GM12878 (cell line): ENCODE data around the gene HMX2. TPM values are rescaled to one million over a fixed set of nuclear protein-coding genes. Genes with fewer than 3 reads are reported as not detected.

Source experiments
- ATAC-seq: fragments of 200-7000 bp; cut with Tn5 transposase; 3 replicates; pipeline ENCODE4 v1.9.1; 2020; ENCODE audit warnings: mild to moderate bottlenecking, moderate library complexity
- BruUV-seq: library from RNA; stranded (reverse); fragments of 400-500 nt; replicated peaks from 2 replicates; lab custom pipeline; 2021; lab: Mats Ljungman, UMichigan
- CTCF ChIA-PET: fragments of 300-600 bp; sonication (Branson Sonifier 250); formaldehyde crosslinking; extraction: SDS; loops from one replicate; lab custom pipeline; 2021; ENCODE audit warnings: inconsistent platforms; lab: Yijun Ruan, JAX
- POLR2A ChIA-PET: fragments of 350-600 bp; formaldehyde crosslinking; extraction: SDS; loops from one replicate; lab custom pipeline; 2021; ENCODE audit warnings: inconsistent platforms; lab: Charles Lee
- RAD21 ChIA-PET: fragments of 300-600 bp; sonication (Branson Sonifier 250); formaldehyde crosslinking; loops from one replicate; lab custom pipeline; 2023; ENCODE audit warnings: antibody characterized with exemption; ENCODE audit not compliant: unreplicated experiment; lab: Charles Lee
- SMC1A ChIA-PET: fragments of 300-600 bp; sonication (Branson Sonifier 250); formaldehyde crosslinking; loops from one replicate; lab custom pipeline; 2023; ENCODE audit not compliant: unreplicated experiment, uncharacterized antibody; lab: Charles Lee
- DNase-seq: peaks from one replicate; pipeline ENCODE4 v3.0.0-alpha.2; 2011; ENCODE audit warnings: low read depth, low spot score
- FAIRE-seq: peaks from 3 replicates; lab custom pipeline; 2011; peaks lifted over from hg19 to GRCh38; lab: Jason Lieb, UNC
- H2AFZ ChIP-seq: 2 replicates; pipeline ENCODE4 v1.6.0; 2011; ENCODE audit warnings: low read depth, low read length, control low read depth; ENCODE audit not compliant: control insufficient read depth
- H3K27ac ChIP-seq: 2 replicates; pipeline ENCODE4 v1.5.1; 2011; ENCODE audit warnings: control low read depth; ENCODE audit not compliant: control insufficient read depth, insufficient read depth
- H3K27me3 ChIP-seq, 2 experiments: replicated peaks in 1 of 2; 2 replicates each; pipeline versions ENCODE4 v1.6.0 to v1.6.1; 2011; ENCODE audit warnings: low read length in 1 of 2; ENCODE audit not compliant: control insufficient read depth in 2 of 2, insufficient read depth in 2 of 2
- H3K36me3 ChIP-seq, 2 experiments: 2 replicates each; pipeline ENCODE4 v1.5.1; 2011; ENCODE audit warnings: low read length in 1 of 2; ENCODE audit not compliant: control insufficient read depth in 2 of 2, insufficient read depth in 2 of 2
- H3K4me1 ChIP-seq: 2 replicates; pipeline ENCODE4 v1.6.1; 2011; ENCODE audit warnings: mild to moderate bottlenecking, low read length, moderate library complexity, mixed read lengths; ENCODE audit not compliant: control insufficient read depth, insufficient read depth
- H3K4me2 ChIP-seq: 2 replicates; pipeline ENCODE4 v1.6.0; 2011; ENCODE audit warnings: control low read depth; ENCODE audit not compliant: control insufficient read depth, insufficient read depth
- H3K4me3 ChIP-seq: fragments of 200-600 bp; sonication (generic); 2 replicates; pipeline ENCODE4 v1.5.1; 2016
- H3K79me2 ChIP-seq: 2 replicates; pipeline ENCODE4 v1.6.0; 2011; ENCODE audit warnings: low read length; ENCODE audit not compliant: control insufficient read depth, insufficient read depth
- H3K9ac ChIP-seq: 2 replicates; pipeline ENCODE4 v1.8.0; 2011; ENCODE audit warnings: low read length, control low read depth, mixed read lengths; ENCODE audit not compliant: control insufficient read depth, insufficient read depth
- H3K9me3 ChIP-seq: replicated peaks from 3 replicates; pipeline ENCODE4 v1.5.1; 2011; ENCODE audit warnings: mild to moderate bottlenecking, low read length; ENCODE audit not compliant: control insufficient read depth, insufficient read depth
- H4K20me1 ChIP-seq: 2 replicates; pipeline ENCODE4 v1.6.0; 2011; ENCODE audit not compliant: control insufficient read depth, insufficient read depth
- CREB1 ChIP-seq: IDR thresholded peaks from 2 replicates; pipeline ENCODE4 v1.6.1; 2012; ENCODE audit warnings: low read depth, mild to moderate bottlenecking, inconsistent platforms
- GATAD2B ChIP-seq: fragments of 450-650 bp; conservative IDR thresholded peaks from 2 replicates; pipeline ENCODE4 v1.6.1; 2017; ENCODE audit warnings: low read depth, mild to moderate bottlenecking, moderate library complexity
- SMC3 ChIP-seq: IDR thresholded peaks from 2 replicates; pipeline ENCODE4 v1.6.1; 2011; ENCODE audit warnings: low read length, improper control_type of control experiment, borderline replicate concordance
- TAF1 ChIP-seq: IDR thresholded peaks from 2 replicates; pipeline ENCODE4 v1.6.1; 2011; ENCODE audit warnings: mild to moderate bottlenecking, low read depth, low read length, borderline replicate concordance
- WGBS: methylation state at CpG from one replicate; pipeline ENCODE4 v1.1.6; 2016; ENCODE audit warnings: low lambda C conversion rate; ENCODE audit not compliant: insufficient replicate concordance, insufficient coverage; ENCODE audit errors: missing lambda C conversion rate; 5-methylcytosine and 5-hydroxymethylcytosine counted together
- in situ Hi-C: fragments of 300-500 bp; cut with MboI; formaldehyde crosslinking; loops from 9 replicates; pipeline ENCODE4 v1.14.3; 2018; ENCODE audit warnings: mixed read lengths
- intact Hi-C: fragments of 100-400 bp; cut with micrococcal nuclease; formaldehyde crosslinking; loops from one replicate; pipeline ENCODE4 v1.14.2; 2022; ENCODE audit not compliant: unreplicated experiment
- polyA plus RNA-seq, 11 experiments: library from polyadenylated mRNA; depleted of rRNA in 4 of 11; unstranded in 6 of 11; stranded (reverse) in 5 of 11; fragments of >200 nt; fragmentation: Nextera tagmentation in 4 of 11; fragmentation: Illumina TruSeq in 1 of 11; extraction: Ambion mirVana in 4 of 11; extraction: Trizol in 1 of 11; gene quantifications; 1 replicate in 1 of 11; 2 replicates in 10 of 11; pipeline versions ENCODE4 v1.2.1 to v1.2.3, GENCODE V29; 2011 to 2016; ENCODE audit warnings: inconsistent platforms in 2 of 11, missing spikeins in 2 of 11, low read depth in 1 of 11
- total RNA-seq, 4 experiments: library from RNA; depleted of rRNA in 3 of 4; stranded (reverse); fragments of >200 nt in 3 of 4; fragmentation: Illumina TruSeq in 1 of 4; extraction: Trizol in 1 of 4; gene quantifications; 2 replicates each; pipeline versions ENCODE4 v1.2.1 to v1.2.3, GENCODE V29; 2013 to 2021
- TF ChIP-seq, protein P1 (sequence below), 3 experiments: IDR thresholded peaks in 2 of 3; conservative IDR thresholded peaks in 1 of 3; 2 replicates each; pipeline ENCODE4 v1.5.1; 2011; ENCODE audit warnings: low read depth in 3 of 3, low read length in 3 of 3, mild to moderate bottlenecking in 3 of 3, control low read depth in 2 of 3, moderate library complexity in 2 of 3, inconsistent platforms in 1 of 3, mixed read lengths in 1 of 3; ENCODE audit not compliant: control insufficient read depth in 2 of 3, insufficient read depth in 1 of 3; ENCODE audit errors: extremely low read depth in 1 of 3
- TF ChIP-seq, protein P2 (sequence below): IDR thresholded peaks from 2 replicates; pipeline ENCODE4 v1.6.1; 2012; ENCODE audit warnings: low read depth, low read length, improper control_type of control experiment

HMX2 gene
- total and polyA plus RNA-seq, 10 of the 15 experiments (the other 5 are each of a cell fraction or from before 2014, with no cell fraction given), result 1.4 to 31.3 (median 16.8) TPM; not detected in 1

- POLR2A ChIA-PET, result interaction anchor here (0.5 kb wide), 1 partner anchor 705 kb away, joined by 3 read pairs; no protein-coding TSS in a partner anchor
- H3K4me1 ChIP-seq, result peaks cover 4% of the 10 kb centered on the region; the same call in 1 of the 2 replicates
- no peak overlapping the region for H3K4me3 ChIP-seq
- no peaks in the 10 kb centered on the region for H4K20me1 ChIP-seq
- in situ Hi-C loops, result no loop called here
- H3K36me3 ChIP-seq, result no peaks in the 10 kb centered on the region
- no peak overlapping the region for H2AFZ ChIP-seq
- H3K79me2 ChIP-seq, result peaks cover 18% of the 10 kb centered on the region
- peak overlapping the region; percentile 38; the same call in 1 of the 2 replicates for H3K4me2 ChIP-seq
- peaks cover 1% of the 10 kb centered on the region; the same call in 2 of the 3 replicates for H3K9me3 ChIP-seq
- DNase-seq (no peak), FAIRE-seq (no peak), ATAC-seq (no peak)
- CTCF ChIA-PET, result interaction anchor here (0.6 kb wide), 1 partner anchor 127 kb away, joined by 3 read pairs; no protein-coding TSS in a partner anchor
- TF ChIP-seq GATAD2B, result no peak
- TF ChIP-seq, protein P1, sequence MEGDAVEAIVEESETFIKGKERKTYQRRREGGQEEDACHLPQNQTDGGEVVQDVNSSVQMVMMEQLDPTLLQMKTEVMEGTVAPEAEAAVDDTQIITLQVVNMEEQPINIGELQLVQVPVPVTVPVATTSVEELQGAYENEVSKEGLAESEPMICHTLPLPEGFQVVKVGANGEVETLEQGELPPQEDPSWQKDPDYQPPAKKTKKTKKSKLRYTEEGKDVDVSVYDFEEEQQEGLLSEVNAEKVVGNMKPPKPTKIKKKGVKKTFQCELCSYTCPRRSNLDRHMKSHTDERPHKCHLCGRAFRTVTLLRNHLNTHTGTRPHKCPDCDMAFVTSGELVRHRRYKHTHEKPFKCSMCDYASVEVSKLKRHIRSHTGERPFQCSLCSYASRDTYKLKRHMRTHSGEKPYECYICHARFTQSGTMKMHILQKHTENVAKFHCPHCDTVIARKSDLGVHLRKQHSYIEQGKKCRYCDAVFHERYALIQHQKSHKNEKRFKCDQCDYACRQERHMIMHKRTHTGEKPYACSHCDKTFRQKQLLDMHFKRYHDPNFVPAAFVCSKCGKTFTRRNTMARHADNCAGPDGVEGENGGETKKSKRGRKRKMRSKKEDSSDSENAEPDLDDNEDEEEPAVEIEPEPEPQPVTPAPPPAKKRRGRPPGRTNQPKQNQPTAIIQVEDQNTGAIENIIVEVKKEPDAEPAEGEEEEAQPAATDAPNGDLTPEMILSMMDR (IDR thresholded peaks at IDR 0.05 in 2 of 3, conservative IDR thresholded peaks at IDR 0.05 in 1 of 3; ENCODE audit: control insufficient read depth in 2 of 3, extremely low read depth in 1 of 3, insufficient read depth in 1 of 3, low read depth in 3 of 3, low read length in 3 of 3), result peak in 1 of 3 experiments; percentile 22; a peak in 2 of 6 replicates
- TF ChIP-seq, protein P2, sequence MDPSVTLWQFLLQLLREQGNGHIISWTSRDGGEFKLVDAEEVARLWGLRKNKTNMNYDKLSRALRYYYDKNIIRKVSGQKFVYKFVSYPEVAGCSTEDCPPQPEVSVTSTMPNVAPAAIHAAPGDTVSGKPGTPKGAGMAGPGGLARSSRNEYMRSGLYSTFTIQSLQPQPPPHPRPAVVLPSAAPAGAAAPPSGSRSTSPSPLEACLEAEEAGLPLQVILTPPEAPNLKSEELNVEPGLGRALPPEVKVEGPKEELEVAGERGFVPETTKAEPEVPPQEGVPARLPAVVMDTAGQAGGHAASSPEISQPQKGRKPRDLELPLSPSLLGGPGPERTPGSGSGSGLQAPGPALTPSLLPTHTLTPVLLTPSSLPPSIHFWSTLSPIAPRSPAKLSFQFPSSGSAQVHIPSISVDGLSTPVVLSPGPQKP, result no peak
- TF ChIP-seq SMC3, result 0 out of 2 replicates have a peak, but pooled peaks have one; percentile 24
- TF ChIP-seq CREB1, result no peak
- TF ChIP-seq TAF1, result no peak
- no peak overlapping the region for H3K9ac ChIP-seq
- SMC1A ChIA-PET, result interaction anchor here (0.5 kb wide), 1 partner anchor 108 kb away, joined by 4 read pairs; no protein-coding TSS in a partner anchor
- H3K27ac ChIP-seq, result no peak overlapping the region
- 12% methylated on average over 29 of the region's 29 CpGs for WGBS
- BruUV-seq, result no TSS peak
- intact Hi-C loops, result no loop called here
- H3K27me3 ChIP-seq, result peaks cover 35 to 43% of the 10 kb centered on the region in 2 experiments
- RAD21 ChIA-PET, result interaction anchor here (0.8 to 1.3 kb wide), 2 partner anchors 236 to 257 kb away, joined by 3 read pairs; no protein-coding TSS in a partner anchor
These were observed 3.0 kb upstream of the HMX2 start for GRCh38 chr10:123144697-123145541.
